ENCODE measurements around the gene SNTG2. TPM values are rescaled to one million over a fixed set of nuclear protein-coding genes. Genes with fewer than 3 reads are reported as not detected.

The SNTG2 gene
- total RNA-seq, 2 donors from 2014 or later: 0.72 to 1.0 TPM

GRCh38 chr2:1014802-1015201 lies 64.2 kb downstream of the SNTG2 start:
- H3K4me1 ChIP-seq: no peaks in the 10 kb centered on the region
- H3K27me3 ChIP-seq: no peaks in the 10 kb centered on the region
- H3K9me3 ChIP-seq: no peaks in the 10 kb centered on the region
- no peak for DNase-seq
- H3K36me3 ChIP-seq: no peaks in the 10 kb centered on the region
- no peak overlapping the region for H3K9ac ChIP-seq (ENCODE audit: low read depth in 2 of 2, low read length in 2 of 2)
- no peak overlapping the region for H3K4me3 ChIP-seq
- no peak overlapping the region for H3K27ac ChIP-seq
- no peak for TF ChIP-seq CTCF (IDR thresholded peaks at IDR 0.05)
- intact Hi-C loops (cut with DNase I): no loop called here

GRCh38 chr2:1016500-1016899 lies 65.9 kb downstream of the SNTG2 start:
- no peak for TF ChIP-seq CTCF (IDR thresholded peaks at IDR 0.05)
- no peaks in the 10 kb centered on the region for H3K27me3 ChIP-seq
- no peak for DNase-seq

GRCh38 chr2:1017827-1018226 lies 67.2 kb downstream of the SNTG2 start:
- intact Hi-C loops (cut with DNase I): no loop called here
- TF ChIP-seq CTCF (IDR thresholded peaks at IDR 0.05): no peak
- DNase-seq: no peak

More at GRCh38 chr2:1016500-1016899, 65.9 kb downstream of the SNTG2 start:
- no peaks in the 10 kb centered on the region for H3K4me1 ChIP-seq
- H3K27ac ChIP-seq: no peak overlapping the region
- H3K36me3 ChIP-seq: no peaks in the 10 kb centered on the region
- H3K9ac ChIP-seq (ENCODE audit: low read depth in 2 of 2, low read length in 2 of 2): no peak overlapping the region
- H3K4me3 ChIP-seq: no peak overlapping the region
- no peaks in the 10 kb centered on the region for H3K9me3 ChIP-seq
- intact Hi-C loops (cut with DNase I): no loop called here

GRCh38 chr2:1020206-1020605 lies 69.6 kb downstream of the SNTG2 start:
- Histone ChIP-seq H3K4me3 (no peak overlapping the region), H3K27ac (no peak overlapping the region), H3K9ac (ENCODE audit: low read depth in 2 of 2, low read length in 2 of 2) (no peak overlapping the region), H3K4me1 (no peaks in the 10 kb centered on the region), H3K9me3 (no peaks in the 10 kb centered on the region), H3K27me3 (no peaks in the 10 kb centered on the region), H3K36me3 (no peaks in the 10 kb centered on the region)
- intact Hi-C loops (cut with DNase I): no loop called here
- no peak for DNase-seq
- TF ChIP-seq CTCF (IDR thresholded peaks at IDR 0.05): no peak

More at GRCh38 chr2:1017827-1018226, 67.2 kb downstream of the SNTG2 start:
- Histone ChIP-seq H3K36me3 (no peaks in the 10 kb centered on the region), H3K9ac (ENCODE audit: low read depth in 2 of 2, low read length in 2 of 2) (no peak overlapping the region), H3K4me1 (no peaks in the 10 kb centered on the region), H3K4me3 (no peak overlapping the region), H3K27me3 (no peaks in the 10 kb centered on the region), H3K27ac (no peak overlapping the region), H3K9me3 (no peaks in the 10 kb centered on the region)

GRCh38 chr2:1022178-1022577 lies 71.5 kb downstream of the SNTG2 start:
- intact Hi-C loops (cut with DNase I): no loop called here
- no peak overlapping the region for H3K9ac ChIP-seq (ENCODE audit: low read depth in 2 of 2, low read length in 2 of 2)
- no peaks in the 10 kb centered on the region for H3K36me3 ChIP-seq
- H3K4me3 ChIP-seq: no peak overlapping the region
- no peaks in the 10 kb centered on the region for H3K9me3 ChIP-seq
- no peaks in the 10 kb centered on the region for H3K27me3 ChIP-seq
- H3K4me1 ChIP-seq: no peaks in the 10 kb centered on the region
- H3K27ac ChIP-seq: no peak overlapping the region
- DNase-seq: no peak
- TF ChIP-seq CTCF (IDR thresholded peaks at IDR 0.05): no peak

GRCh38 chr2:1024981-1025380 lies 74.3 kb downstream of the SNTG2 start:
- H3K4me1 ChIP-seq: no peaks in the 10 kb centered on the region
- no peaks in the 10 kb centered on the region for H3K27me3 ChIP-seq
- H3K27ac ChIP-seq: no peak overlapping the region
- no peak for DNase-seq
- no peaks in the 10 kb centered on the region for H3K36me3 ChIP-seq
- no peak for TF ChIP-seq CTCF (IDR thresholded peaks at IDR 0.05)
- no peak overlapping the region for H3K4me3 ChIP-seq
- intact Hi-C loops (cut with DNase I): no loop called here
- H3K9ac ChIP-seq (ENCODE audit: low read depth in 2 of 2, low read length in 2 of 2): no peak overlapping the region
- no peaks in the 10 kb centered on the region for H3K9me3 ChIP-seq
